ENCODE results near the gene DCDC1. TPM values are rescaled to one million over a fixed set of nuclear protein-coding genes. Genes with fewer than 3 reads are reported as not detected.

DCDC1 gene
- total and polyA plus RNA-seq, 9 of the 15 experiments (the other 6 are each of a cell fraction or from before 2014, with no cell fraction given): 0.05 to 0.18 (median 0.08) TPM; not detected in 3

- TF ChIP-seq ZMIZ1 (IDR thresholded peaks at IDR 0.05; ENCODE audit: low read depth in 2 of 2, low read length in 2 of 2) (no peak), ZNF384 (IDR thresholded peaks at IDR 0.05; ENCODE audit: low read depth, low read length) (no peak), RBM14 (IDR thresholded peaks at IDR 0.05; ENCODE audit: borderline replicate concordance, insufficient read depth, low read depth, low read length) (no peak), ASH1L (IDR thresholded peaks at IDR 0.05; ENCODE audit: borderline replicate concordance, low read depth, partially characterized antibody) (no peak), SREBF1 (IDR thresholded peaks at IDR 0.05; ENCODE audit: borderline replicate concordance, low read depth, low read length) (no peak), CTBP1 (IDR thresholded peaks at IDR 0.05; ENCODE audit: borderline replicate concordance) (no peak), ZBTB17 (CRISPR knock-in tag; IDR thresholded peaks at IDR 0.05) (no peak), HBP1 (CRISPR knock-in tag; IDR thresholded peaks at IDR 0.05) (no peak), XRCC3 (IDR thresholded peaks at IDR 0.05) (no peak), USF1 (CRISPR knock-in tag; IDR thresholded peaks at IDR 0.05) (no peak)
Observed at GRCh38 chr11:30821438-30821965, 548.0 kb downstream of the DCDC1 start (continued).

All from K562 (cell line).